Posterior vena cava (tissue), 2 donors: ENCODE measurements around the gene B3GNT3. TPM values are rescaled to one million over a fixed set of nuclear protein-coding genes. Genes with fewer than 3 reads are reported as not detected.

Source experiments
- DNase-seq: peaks from one replicate; pipeline ENCODE4 v3.0.0-alpha.2; 2020; ENCODE audit warnings: low spot score
- intact Hi-C, 2 donors: fragments of 100-400 bp; cut with DNase I; formaldehyde crosslinking; loops; one replicate each; pipeline versions ENCODE4 v1.14.1 to v1.14.2; 2022 to 2023
- total RNA-seq, 2 donors: library from RNA; stranded (reverse); fragmentation: NEBNext Ultra II Directional; extraction: Animal tissue kit (Norgen Biotek cat#: 25700); gene quantifications; one replicate each; pipeline ENCODE4 v1.2.1, GENCODE V29; 2021
- donor health status: DM: yes; HTN: yes; CAD: no.
- donor health status: DM: yes; HTN: yes; CAD: no.

The B3GNT3 gene
- total RNA-seq, 2 donors from 2014 or later, result 0.28 TPM; not detected in 1

GRCh38 chr19:17846146-17846545, 51.2 kb downstream of the B3GNT3 start:
- intact Hi-C loops, result no loop called here
- DNase-seq, result no peak

GRCh38 chr19:17847538-17848366, 52.8 kb downstream of the B3GNT3 start, which contains the start of gene JAK3:
Gene JAK3 (minus strand): TSS chr19:17847982. CDS start chr19:17844417, 3,565 bp downstream.
- DNase-seq, result peak; percentile 88
- intact Hi-C loops, result no loop called here

- intact Hi-C loops, result no loop called here
- no peak for DNase-seq
Measured at GRCh38 chr19:17848595-17849292, 53.8 kb downstream of the B3GNT3 start.

- DNase-seq, result no peak
- intact Hi-C loops, result loop anchor here in 1 of 2 donors (10.0 kb wide), 1 partner anchor 59 kb away; the partner anchor contains the start of gene B3GNT3
Measured at GRCh38 chr19:17854061-17854460, 59.1 kb downstream of the B3GNT3 start.

- intact Hi-C loops, result loop anchor here in 1 of 2 donors (10.0 kb wide), 1 partner anchor 61 kb away; the partner anchor contains the start of gene B3GNT3
- DNase-seq, result peak; percentile 97
Measured at GRCh38 chr19:17855280-17856152, 60.6 kb downstream of the B3GNT3 start.

GRCh38 chr19:17859533-17860330, 64.8 kb downstream of the B3GNT3 start, which contains the start of gene RPL18A:
Gene RPL18A (plus strand): TSS chr19:17859910. CDS start chr19:17859957, 47 bp downstream.
- peak; percentile 99 for DNase-seq
- intact Hi-C loops, result loop anchor here (5.0 to 10.0 kb wide), 4 partner anchors 65 to 138 kb away; partner anchors contain the start of gene B3GNT3 (in 1 of the 2)

GRCh38 chr19:17860331-17860992, 65.5 kb downstream of the B3GNT3 start:
- intact Hi-C loops, result loop anchor here (5.0 to 10.0 kb wide), 3 partner anchors 77 to 137 kb away; no protein-coding TSS in a partner anchor
- no peak for DNase-seq

- DNase-seq, result no peak
- intact Hi-C loops, result loop anchor here (5.0 to 10.0 kb wide), 3 partner anchors 76 to 136 kb away; no protein-coding TSS in a partner anchor
Measured at GRCh38 chr19:17860993-17861360, 66.0 kb downstream of the B3GNT3 start.

GRCh38 chr19:17861542-17862402, 66.8 kb downstream of the B3GNT3 start:
- intact Hi-C loops, result loop anchor here (5.0 to 10.0 kb wide), 3 partner anchors 76 to 136 kb away; no protein-coding TSS in a partner anchor
- DNase-seq, result no peak

GRCh38 chr19:17862711-17863519, 68.0 kb downstream of the B3GNT3 start:
- intact Hi-C loops, result loop anchor here (5.0 to 10.0 kb wide), 3 partner anchors 74 to 134 kb away; no protein-coding TSS in a partner anchor
- no peak for DNase-seq

Other genes with a start within 250 kb of the B3GNT3 start
- gene COLGALT1, start 239.5 kb upstream of the B3GNT3 start, total RNA-seq, result 10 to 100 TPM; 69.1 to 86.7 TPM
- gene UNC13A, start 106.8 kb upstream of the B3GNT3 start, total RNA-seq, result under 1 TPM; 0.14 to 0.60 TPM
- 10 to 100 TPM; 50.8 to 57.0 TPM for gene MAP1S, start 75.7 kb upstream of the B3GNT3 start, total RNA-seq
- 1 to 10 TPM; 2.0 to 2.1 TPM for gene FCHO1, start 43.7 kb upstream of the B3GNT3 start, total RNA-seq
- not detected for gene INSL3, start 26.4 kb downstream of the B3GNT3 start, total RNA-seq
- gene JAK3, start 52.8 kb downstream of the B3GNT3 start, total RNA-seq, result 1 to 10 TPM; 6.6 to 8.8 TPM
- 1,000 to 10,000 TPM; 1,284 to 1,308 TPM for gene RPL18A, start 64.8 kb downstream of the B3GNT3 start, total RNA-seq
- not detected for gene SLC5A5, start 76.8 kb downstream of the B3GNT3 start, total RNA-seq
- 10 to 100 TPM; 48.5 to 73.0 TPM for gene CCDC124, start 137.9 kb downstream of the B3GNT3 start, total RNA-seq
- gene KCNN1, start 172.0 kb downstream of the B3GNT3 start, total RNA-seq, result under 1 TPM in 1 of 2 donors, not detected in 1; 0.33 TPM
- 10 to 100 TPM; 21.0 to 25.2 TPM for gene ARRDC2, start 213.0 kb downstream of the B3GNT3 start, total RNA-seq